Nephron (organoid): ENCODE results near the gene STUM.

Experiments
- H3K27ac Mint-ChIP-seq, 3 experiments: 2 replicates each; pipeline ENCODE4 v1.8.0; 2020; ENCODE audit warnings: mixed read lengths in 3 of 3, mild to moderate bottlenecking in 2 of 3, moderate library complexity in 1 of 3
- H3K27me3 Mint-ChIP-seq: 2 replicates; pipeline ENCODE4 v1.8.0; 2021; ENCODE audit warnings: low read depth, mild to moderate bottlenecking, moderate library complexity, mixed read lengths
- H3K36me3 Mint-ChIP-seq: 2 replicates; pipeline ENCODE4 v1.8.0; 2020; ENCODE audit warnings: low read depth, mixed read lengths
- H3K4me1 Mint-ChIP-seq: 2 replicates; pipeline ENCODE4 v1.8.0; 2020; ENCODE audit warnings: mixed read lengths
- H3K4me3 Mint-ChIP-seq, 3 experiments: 2 replicates each; pipeline ENCODE4 v1.8.0; 2020; ENCODE audit warnings: mild to moderate bottlenecking in 3 of 3, mixed read lengths in 3 of 3, moderate library complexity in 2 of 3
- H3K9me3 Mint-ChIP-seq: 2 replicates; pipeline ENCODE4 v1.8.0; 2020; ENCODE audit warnings: mixed read lengths
- TF ChIP-seq, protein P1 (sequence below), 3 experiments: fragments of 200-600 bp; sonication (generic); IDR thresholded peaks; one replicate each; pipeline ENCODE4 v1.5.0; 2021; ENCODE audit warnings: antibody characterized with exemption in 3 of 3; ENCODE audit not compliant: unreplicated experiment in 3 of 3

The STUM gene

DNA sequence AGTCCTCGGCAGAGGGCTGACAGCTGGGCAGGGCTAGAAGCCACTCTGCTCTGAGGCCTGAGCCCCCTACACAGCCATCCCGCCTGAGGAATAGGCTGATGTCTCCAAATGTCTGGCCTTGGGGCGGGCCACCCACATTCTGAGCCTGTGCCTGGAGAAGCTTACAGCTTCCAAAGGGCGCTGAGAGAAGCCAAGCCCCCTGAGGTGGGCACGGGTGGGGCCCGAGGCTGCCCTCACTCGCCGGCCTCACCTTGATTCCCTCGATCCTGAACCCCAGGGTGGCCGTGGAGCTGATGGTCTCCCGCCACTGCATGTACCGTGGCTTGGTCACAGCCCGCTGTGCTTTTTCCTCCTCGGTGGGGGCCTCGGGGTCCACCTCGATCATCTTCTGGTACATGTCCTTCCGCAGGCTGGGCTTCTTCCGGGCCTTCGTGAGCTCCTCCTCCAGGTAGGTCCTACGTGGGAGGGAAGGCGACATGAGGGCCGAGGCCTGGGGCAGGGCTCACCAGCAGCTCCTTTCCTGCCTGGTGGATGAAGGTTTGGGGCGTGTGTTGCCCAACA is 93.2 kb downstream of the STUM start:
- H3K4me3 Mint-ChIP-seq = no peak overlapping the region
- TF ChIP-seq, protein P1, sequence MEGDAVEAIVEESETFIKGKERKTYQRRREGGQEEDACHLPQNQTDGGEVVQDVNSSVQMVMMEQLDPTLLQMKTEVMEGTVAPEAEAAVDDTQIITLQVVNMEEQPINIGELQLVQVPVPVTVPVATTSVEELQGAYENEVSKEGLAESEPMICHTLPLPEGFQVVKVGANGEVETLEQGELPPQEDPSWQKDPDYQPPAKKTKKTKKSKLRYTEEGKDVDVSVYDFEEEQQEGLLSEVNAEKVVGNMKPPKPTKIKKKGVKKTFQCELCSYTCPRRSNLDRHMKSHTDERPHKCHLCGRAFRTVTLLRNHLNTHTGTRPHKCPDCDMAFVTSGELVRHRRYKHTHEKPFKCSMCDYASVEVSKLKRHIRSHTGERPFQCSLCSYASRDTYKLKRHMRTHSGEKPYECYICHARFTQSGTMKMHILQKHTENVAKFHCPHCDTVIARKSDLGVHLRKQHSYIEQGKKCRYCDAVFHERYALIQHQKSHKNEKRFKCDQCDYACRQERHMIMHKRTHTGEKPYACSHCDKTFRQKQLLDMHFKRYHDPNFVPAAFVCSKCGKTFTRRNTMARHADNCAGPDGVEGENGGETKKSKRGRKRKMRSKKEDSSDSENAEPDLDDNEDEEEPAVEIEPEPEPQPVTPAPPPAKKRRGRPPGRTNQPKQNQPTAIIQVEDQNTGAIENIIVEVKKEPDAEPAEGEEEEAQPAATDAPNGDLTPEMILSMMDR (IDR thresholded peaks at IDR 0.05; ENCODE audit: unreplicated experiment in 3 of 3) = no peak
- peaks cover 2% of the 10 kb centered on the region for H3K36me3 Mint-ChIP-seq
- H3K4me1 Mint-ChIP-seq = peaks cover 48% of the 10 kb centered on the region
- peaks cover 3% of the 10 kb centered on the region for H3K27me3 Mint-ChIP-seq
- no peaks in the 10 kb centered on the region for H3K9me3 Mint-ChIP-seq
- H3K27ac Mint-ChIP-seq = no peak overlapping the region

DNA sequence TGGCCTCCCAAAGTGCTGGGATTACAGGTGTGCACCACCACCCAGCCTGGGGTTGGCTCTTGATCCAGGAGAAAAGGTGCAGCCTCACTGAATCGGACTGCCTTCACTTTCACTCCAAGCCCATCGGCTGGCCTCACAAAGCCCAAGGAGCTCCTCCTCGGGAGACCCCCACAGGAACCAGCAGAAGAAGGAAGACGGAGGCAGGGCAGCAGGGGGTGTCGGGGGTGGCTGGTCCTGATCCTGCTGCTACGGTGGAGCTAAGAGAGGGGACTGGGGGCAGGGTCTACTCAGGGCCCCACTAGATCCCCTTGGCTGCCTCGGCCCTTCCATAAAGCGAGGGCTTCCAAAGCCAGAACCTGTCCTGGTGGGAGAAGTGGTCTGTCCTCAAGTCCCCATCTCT is 93.9 kb downstream of the STUM start:
- no peaks in the 10 kb centered on the region for H3K36me3 Mint-ChIP-seq
- H3K9me3 Mint-ChIP-seq = no peaks in the 10 kb centered on the region
- H3K4me3 Mint-ChIP-seq = no peak overlapping the region
- TF ChIP-seq, protein P1 (IDR thresholded peaks at IDR 0.05; ENCODE audit: unreplicated experiment in 3 of 3) = no peak
- H3K4me1 Mint-ChIP-seq = peaks cover 44% of the 10 kb centered on the region
- peaks cover 3% of the 10 kb centered on the region for H3K27me3 Mint-ChIP-seq
- H3K27ac Mint-ChIP-seq = no peak overlapping the region

DNA sequence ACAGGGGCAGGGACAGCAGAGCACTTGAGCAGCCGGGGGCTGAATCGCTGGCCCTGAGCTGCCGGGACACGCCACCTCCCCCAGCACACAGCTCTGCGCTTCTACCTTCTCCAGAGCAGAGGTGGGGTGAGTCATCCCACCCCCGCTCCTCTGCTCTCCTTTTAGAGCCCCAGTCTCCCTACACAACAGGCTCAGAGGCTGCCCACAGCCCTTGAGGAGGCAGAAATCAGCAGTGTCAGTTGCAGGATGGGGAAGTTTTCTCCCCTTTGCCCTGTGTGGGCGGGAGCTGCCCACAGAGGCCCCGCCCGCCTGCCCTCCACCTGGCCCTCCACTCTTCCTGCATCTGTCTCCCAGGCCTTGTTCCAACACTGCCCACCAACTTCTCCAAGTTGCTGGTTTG is 94.6 kb downstream of the STUM start:
- peak overlapping the region in 2 of 3 experiments; percentile 47 to 56 for H3K27ac Mint-ChIP-seq
- peaks cover 3% of the 10 kb centered on the region for H3K27me3 Mint-ChIP-seq
- TF ChIP-seq, protein P1 (IDR thresholded peaks at IDR 0.05; ENCODE audit: unreplicated experiment in 3 of 3) = no peak
- H3K4me1 Mint-ChIP-seq = peaks cover 36% of the 10 kb centered on the region
- H3K9me3 Mint-ChIP-seq = no peaks in the 10 kb centered on the region
- no peaks in the 10 kb centered on the region for H3K36me3 Mint-ChIP-seq
- H3K4me3 Mint-ChIP-seq = no peak overlapping the region

GRCh38 chr1:226643611-226644540 is 95.3 kb downstream of the STUM start:
- no peaks in the 10 kb centered on the region for H3K36me3 Mint-ChIP-seq
- peaks cover 29% of the 10 kb centered on the region for H3K4me1 Mint-ChIP-seq
- H3K27me3 Mint-ChIP-seq = peaks cover 3% of the 10 kb centered on the region
- peak overlapping the region in 2 of 3 experiments; percentile 47 to 56 for H3K27ac Mint-ChIP-seq
- H3K9me3 Mint-ChIP-seq = no peaks in the 10 kb centered on the region
- H3K4me3 Mint-ChIP-seq = no peak overlapping the region
- TF ChIP-seq, protein P1 (IDR thresholded peaks at IDR 0.05; ENCODE audit: unreplicated experiment in 3 of 3) = no peak

GRCh38 chr1:226644541-226645176 is 96.1 kb downstream of the STUM start:
- H3K27ac Mint-ChIP-seq = no peak overlapping the region
- no peaks in the 10 kb centered on the region for H3K36me3 Mint-ChIP-seq
- H3K4me3 Mint-ChIP-seq = no peak overlapping the region
- H3K4me1 Mint-ChIP-seq = peaks cover 27% of the 10 kb centered on the region
- H3K27me3 Mint-ChIP-seq = peaks cover 3% of the 10 kb centered on the region
- TF ChIP-seq, protein P1 (IDR thresholded peaks at IDR 0.05; ENCODE audit: unreplicated experiment in 3 of 3) = no peak
- no peaks in the 10 kb centered on the region for H3K9me3 Mint-ChIP-seq
